HL-60 (cell line): ENCODE data around the gene RALGAPB.

Source experiments
- DNase-seq, 2 experiments: peaks; one replicate each; pipeline ENCODE4 v3.0.0-alpha.2; 2010 to 2020; ENCODE audit warnings: low read depth in 1 of 2, low spot score in 1 of 2
- H3K27ac ChIP-seq: fragments of 250-450 bp; sonication (Bioruptor Pico); replicated peaks from 2 replicates; pipeline ENCODE4 v1.5.1; 2020; ENCODE audit warnings: mild to moderate bottlenecking, moderate library complexity
- H3K27me3 ChIP-seq: fragments of 250-450 bp; sonication (Bioruptor Pico); 2 replicates; pipeline ENCODE4 v1.5.1; 2021; ENCODE audit warnings: mild to moderate bottlenecking, moderate library complexity; ENCODE audit not compliant: insufficient read depth, poor library complexity, severe bottlenecking
- H3K4me3 ChIP-seq: replicated peaks from 2 replicates; pipeline ENCODE4 v1.5.1; 2011; ENCODE audit warnings: mild to moderate bottlenecking, control low read depth, low read length; ENCODE audit not compliant: insufficient read depth
- CTCF ChIP-seq: IDR thresholded peaks from one replicate; pipeline ENCODE4 v1.5.1; 2011; ENCODE audit warnings: low read length, control low read depth, inconsistent platforms; ENCODE audit not compliant: insufficient read depth
- GABPA ChIP-seq: IDR thresholded peaks from 2 replicates; pipeline ENCODE4 v1.6.1; 2012; ENCODE audit warnings: low read depth
- POLR2AphosphoS5 ChIP-seq: IDR thresholded peaks from 2 replicates; pipeline ENCODE4 v1.6.1; 2012; ENCODE audit warnings: low read depth
- REST ChIP-seq: IDR thresholded peaks from 2 replicates; pipeline ENCODE4 v1.6.1; 2012; ENCODE audit warnings: low read depth; ENCODE audit not compliant: insufficient replicate concordance
- SPI1 ChIP-seq: IDR thresholded peaks from 2 replicates; pipeline ENCODE4 v1.6.1; 2012; ENCODE audit warnings: low read depth, mild to moderate bottlenecking, borderline replicate concordance

Gene RALGAPB

GRCh38 chr20:38617011-38617829, 144.6 kb downstream of the RALGAPB start:
- no peak for TF ChIP-seq SPI1
- TF ChIP-seq CTCF: no peak
- no peak for TF ChIP-seq REST
- TF ChIP-seq POLR2AphosphoS5: no peak
- no peak for TF ChIP-seq GABPA
- no peaks in the 10 kb centered on the region for H3K27me3 ChIP-seq
- no peak overlapping the region for H3K27ac ChIP-seq
- DNase-seq: no peak
- H3K4me3 ChIP-seq: no peak overlapping the region

GRCh38 chr20:38617830-38618196, 145.2 kb downstream of the RALGAPB start:
- TF ChIP-seq POLR2AphosphoS5: no peak
- no peak for TF ChIP-seq SPI1
- no peak for TF ChIP-seq CTCF
- no peak for TF ChIP-seq GABPA
- TF ChIP-seq REST: no peak
- no peak for DNase-seq
- H3K27me3 ChIP-seq: no peaks in the 10 kb centered on the region
- H3K4me3 ChIP-seq: no peak overlapping the region
- H3K27ac ChIP-seq: no peak overlapping the region

GRCh38 chr20:38620441-38620840, 147.8 kb downstream of the RALGAPB start:
- TF ChIP-seq SPI1 (no peak), GABPA (no peak), POLR2AphosphoS5 (no peak), CTCF (no peak), REST (no peak)
- H3K27ac ChIP-seq: no peak overlapping the region
- no peak for DNase-seq
- no peak overlapping the region for H3K4me3 ChIP-seq
- no peaks in the 10 kb centered on the region for H3K27me3 ChIP-seq
